K562 (cell line): Measurements from ENCODE around the gene EHBP1.

Source experiments
- SMARCC2 ChIP-seq: fragments of 450-650 bp; IDR thresholded peaks from 2 replicates; pipeline ENCODE4 v1.6.1; 2017; ENCODE audit warnings: antibody characterized with exemption, moderate library complexity, mild to moderate bottlenecking, low read depth
- ZKSCAN1 ChIP-seq: fragments of 150-350 bp; IDR thresholded peaks from 2 replicates; pipeline ENCODE4 v1.6.1; 2016; ENCODE audit warnings: low read depth, low read length
- TF ChIP-seq, protein P1 (sequence below), 3 experiments: IDR thresholded peaks in 2 of 3; conservative IDR thresholded peaks in 1 of 3; 2 replicates each; pipeline ENCODE4 v1.5.1; 2011 to 2012; ENCODE audit warnings: low read length in 3 of 3, mild to moderate bottlenecking in 3 of 3, control low read depth in 2 of 3, improper control_type of control experiment in 1 of 3, inconsistent platforms in 1 of 3, low read depth in 1 of 3, mixed read lengths in 1 of 3, moderate library complexity in 1 of 3; ENCODE audit not compliant: insufficient read depth in 2 of 3
- TF ChIP-seq, protein P2 (sequence below): sonication (generic); formaldehyde crosslinking; IDR thresholded peaks from 2 replicates; pipeline ENCODE4 v1.8.1; 2023; ENCODE audit warnings: mild to moderate bottlenecking, missing genetic modification reagents

DNA sequence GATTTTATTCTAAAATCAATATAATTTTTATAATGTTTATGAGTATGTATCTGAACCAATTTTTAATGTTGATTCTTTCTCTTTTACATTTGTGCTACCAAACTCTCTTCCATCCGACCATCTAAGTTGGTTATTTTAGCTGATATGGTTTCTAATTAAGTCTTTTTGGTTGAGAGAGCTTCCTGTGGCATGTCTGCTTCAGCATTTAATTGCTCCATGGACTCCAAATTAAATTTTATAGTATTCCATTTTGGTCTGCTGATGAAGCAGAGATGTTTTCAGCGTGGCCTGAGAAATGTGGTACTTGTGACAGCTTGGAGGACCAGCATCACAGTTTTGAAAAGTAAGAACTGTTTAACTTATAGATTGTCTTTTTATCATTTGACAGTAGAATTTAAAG lies 105.6 kb downstream of the EHBP1 start:
- TF ChIP-seq ZKSCAN1 (no peak), SMARCC2 (no peak)
- TF ChIP-seq, protein P1, sequence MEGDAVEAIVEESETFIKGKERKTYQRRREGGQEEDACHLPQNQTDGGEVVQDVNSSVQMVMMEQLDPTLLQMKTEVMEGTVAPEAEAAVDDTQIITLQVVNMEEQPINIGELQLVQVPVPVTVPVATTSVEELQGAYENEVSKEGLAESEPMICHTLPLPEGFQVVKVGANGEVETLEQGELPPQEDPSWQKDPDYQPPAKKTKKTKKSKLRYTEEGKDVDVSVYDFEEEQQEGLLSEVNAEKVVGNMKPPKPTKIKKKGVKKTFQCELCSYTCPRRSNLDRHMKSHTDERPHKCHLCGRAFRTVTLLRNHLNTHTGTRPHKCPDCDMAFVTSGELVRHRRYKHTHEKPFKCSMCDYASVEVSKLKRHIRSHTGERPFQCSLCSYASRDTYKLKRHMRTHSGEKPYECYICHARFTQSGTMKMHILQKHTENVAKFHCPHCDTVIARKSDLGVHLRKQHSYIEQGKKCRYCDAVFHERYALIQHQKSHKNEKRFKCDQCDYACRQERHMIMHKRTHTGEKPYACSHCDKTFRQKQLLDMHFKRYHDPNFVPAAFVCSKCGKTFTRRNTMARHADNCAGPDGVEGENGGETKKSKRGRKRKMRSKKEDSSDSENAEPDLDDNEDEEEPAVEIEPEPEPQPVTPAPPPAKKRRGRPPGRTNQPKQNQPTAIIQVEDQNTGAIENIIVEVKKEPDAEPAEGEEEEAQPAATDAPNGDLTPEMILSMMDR (IDR thresholded peaks at IDR 0.05 in 2 of 3, conservative IDR thresholded peaks at IDR 0.05 in 1 of 3; ENCODE audit: insufficient read depth in 2 of 3, low read depth in 1 of 3, low read length in 3 of 3): no peak
- TF ChIP-seq, protein P2, sequence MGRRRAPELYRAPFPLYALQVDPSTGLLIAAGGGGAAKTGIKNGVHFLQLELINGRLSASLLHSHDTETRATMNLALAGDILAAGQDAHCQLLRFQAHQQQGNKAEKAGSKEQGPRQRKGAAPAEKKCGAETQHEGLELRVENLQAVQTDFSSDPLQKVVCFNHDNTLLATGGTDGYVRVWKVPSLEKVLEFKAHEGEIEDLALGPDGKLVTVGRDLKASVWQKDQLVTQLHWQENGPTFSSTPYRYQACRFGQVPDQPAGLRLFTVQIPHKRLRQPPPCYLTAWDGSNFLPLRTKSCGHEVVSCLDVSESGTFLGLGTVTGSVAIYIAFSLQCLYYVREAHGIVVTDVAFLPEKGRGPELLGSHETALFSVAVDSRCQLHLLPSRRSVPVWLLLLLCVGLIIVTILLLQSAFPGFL: no peak
